BE2C (cell line): Measurements from ENCODE around the gene STIM1.

Experiments
- DNase-seq: peaks from one replicate; pipeline ENCODE4 v3.0.0-alpha.2; 2020
- H3K27me3 ChIP-seq: fragments of 250-450 bp; sonication (Bioruptor Pico); 2 replicates; pipeline ENCODE4 v1.5.1; 2020; ENCODE audit warnings: mild to moderate bottlenecking
- H3K36me3 ChIP-seq: fragments of 250-450 bp; sonication (Bioruptor Pico); 2 replicates; pipeline ENCODE4 v1.5.1; 2020; ENCODE audit warnings: mild to moderate bottlenecking
- H3K4me1 ChIP-seq: fragments of 250-450 bp; sonication (Bioruptor Pico); 2 replicates; pipeline ENCODE4 v1.5.1; 2020
- H3K4me3 ChIP-seq: 2 replicates; pipeline ENCODE4 v1.5.1; 2011; ENCODE audit warnings: low read depth, low read length
- H3K9me3 ChIP-seq: fragments of 250-450 bp; sonication (Bioruptor Pico); 2 replicates; pipeline ENCODE4 v1.5.1; 2020
- TF ChIP-seq, protein P1 (sequence below): IDR thresholded peaks from 2 replicates; pipeline ENCODE4 v1.5.1; 2012; ENCODE audit warnings: mild to moderate bottlenecking, low read depth, low read length

The STIM1 gene

DNA sequence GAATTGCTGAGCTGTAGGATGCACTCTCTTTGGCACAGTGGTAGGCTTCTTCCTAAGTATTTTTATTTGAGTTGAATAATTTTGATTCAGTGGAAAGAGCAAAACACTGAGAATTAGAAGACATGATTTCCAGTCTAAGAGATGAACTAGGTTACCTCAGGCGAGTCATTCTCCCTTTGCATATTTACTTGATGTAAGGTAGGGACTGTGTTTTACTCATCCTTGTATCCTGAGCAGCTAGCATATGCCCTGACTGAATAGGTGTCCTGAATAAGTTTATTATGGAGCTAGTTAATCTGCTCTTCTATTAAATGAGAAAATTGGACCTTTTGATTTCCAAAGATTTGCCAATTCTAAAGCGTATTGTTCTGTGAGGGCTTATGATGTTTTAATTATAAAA, 50.7 kb downstream of the STIM1 start:
- no peak for DNase-seq
- Histone ChIP-seq H3K4me1 (no peaks in the 10 kb centered on the region), H3K36me3 (no peaks in the 10 kb centered on the region)

GRCh38 chr11:3907590-3907989, 52.1 kb downstream of the STIM1 start:
- Histone ChIP-seq H3K36me3 (no peaks in the 10 kb centered on the region), H3K4me3 (no peak overlapping the region), H3K27me3 (no peaks in the 10 kb centered on the region), H3K9me3 (no peaks in the 10 kb centered on the region), H3K4me1 (no peaks in the 10 kb centered on the region)
- DNase-seq = no peak
- TF ChIP-seq, protein P1, sequence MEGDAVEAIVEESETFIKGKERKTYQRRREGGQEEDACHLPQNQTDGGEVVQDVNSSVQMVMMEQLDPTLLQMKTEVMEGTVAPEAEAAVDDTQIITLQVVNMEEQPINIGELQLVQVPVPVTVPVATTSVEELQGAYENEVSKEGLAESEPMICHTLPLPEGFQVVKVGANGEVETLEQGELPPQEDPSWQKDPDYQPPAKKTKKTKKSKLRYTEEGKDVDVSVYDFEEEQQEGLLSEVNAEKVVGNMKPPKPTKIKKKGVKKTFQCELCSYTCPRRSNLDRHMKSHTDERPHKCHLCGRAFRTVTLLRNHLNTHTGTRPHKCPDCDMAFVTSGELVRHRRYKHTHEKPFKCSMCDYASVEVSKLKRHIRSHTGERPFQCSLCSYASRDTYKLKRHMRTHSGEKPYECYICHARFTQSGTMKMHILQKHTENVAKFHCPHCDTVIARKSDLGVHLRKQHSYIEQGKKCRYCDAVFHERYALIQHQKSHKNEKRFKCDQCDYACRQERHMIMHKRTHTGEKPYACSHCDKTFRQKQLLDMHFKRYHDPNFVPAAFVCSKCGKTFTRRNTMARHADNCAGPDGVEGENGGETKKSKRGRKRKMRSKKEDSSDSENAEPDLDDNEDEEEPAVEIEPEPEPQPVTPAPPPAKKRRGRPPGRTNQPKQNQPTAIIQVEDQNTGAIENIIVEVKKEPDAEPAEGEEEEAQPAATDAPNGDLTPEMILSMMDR = no peak

More for the DNA sequence above, 50.7 kb downstream of the STIM1 start:
- Histone ChIP-seq H3K9me3 (no peaks in the 10 kb centered on the region), H3K27me3 (no peaks in the 10 kb centered on the region), H3K4me3 (no peak overlapping the region)
- TF ChIP-seq, protein P1 = no peak

DNA sequence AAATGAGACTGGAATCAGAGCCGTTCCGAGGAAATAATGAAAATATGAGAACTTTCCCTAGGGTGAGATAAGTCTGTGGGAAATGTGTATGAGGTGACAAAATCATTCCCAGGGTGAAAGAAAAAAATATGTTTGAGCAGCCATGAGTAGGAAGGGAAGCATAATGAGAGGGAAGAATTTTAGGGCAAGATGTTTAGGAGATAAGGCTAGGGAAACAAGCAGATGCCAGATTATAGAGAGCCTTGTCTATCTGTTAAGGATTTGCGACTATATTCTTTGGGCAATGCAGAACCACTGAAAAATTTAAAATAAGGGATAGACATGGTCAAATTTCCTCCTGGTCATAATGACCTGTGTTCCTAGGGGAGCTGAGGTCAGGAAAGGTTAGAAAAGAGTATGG, 54.4 kb downstream of the STIM1 start:
- H3K4me1 ChIP-seq = no peaks in the 10 kb centered on the region
- H3K4me3 ChIP-seq = no peak overlapping the region
- H3K27me3 ChIP-seq = no peaks in the 10 kb centered on the region
- DNase-seq = no peak
- no peaks in the 10 kb centered on the region for H3K9me3 ChIP-seq
- TF ChIP-seq, protein P1 = no peak
- no peaks in the 10 kb centered on the region for H3K36me3 ChIP-seq

DNA sequence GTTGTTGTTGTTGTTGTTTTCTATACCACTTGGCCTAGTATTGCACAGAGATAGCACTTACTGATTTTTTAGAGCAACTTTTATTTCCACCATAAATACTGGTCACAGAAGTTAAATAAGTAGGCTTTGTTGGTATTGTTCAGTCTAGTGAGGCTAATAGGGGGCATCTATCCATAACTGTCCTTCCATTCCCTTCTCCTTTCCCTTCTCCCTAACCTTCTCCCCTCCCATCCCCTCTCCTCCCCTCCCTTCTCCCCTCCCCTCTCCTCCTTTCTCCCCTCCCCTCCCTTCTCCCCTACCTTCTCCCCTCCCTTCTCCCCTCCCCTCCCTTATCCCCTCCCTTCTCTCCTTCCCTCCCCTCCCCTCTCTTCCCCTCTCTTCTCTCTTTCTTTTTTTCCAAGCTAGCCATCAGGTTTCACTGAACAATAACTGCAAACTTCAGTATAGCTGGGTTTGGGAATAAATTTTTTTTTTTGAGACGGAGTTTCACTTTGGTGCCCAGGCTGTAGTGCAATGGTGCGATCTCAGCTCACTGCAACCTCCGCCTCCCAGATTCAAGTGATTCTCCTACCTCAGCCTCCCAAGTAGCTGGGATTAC, 56.5 kb downstream of the STIM1 start:
- H3K36me3 ChIP-seq = no peaks in the 10 kb centered on the region
- H3K27me3 ChIP-seq = no peaks in the 10 kb centered on the region
- no peak for DNase-seq
- no peaks in the 10 kb centered on the region for H3K4me1 ChIP-seq
- H3K9me3 ChIP-seq = no peaks in the 10 kb centered on the region
- H3K4me3 ChIP-seq = no peak overlapping the region
- TF ChIP-seq, protein P1 = no peak

- H3K4me1 ChIP-seq = no peaks in the 10 kb centered on the region
- no peaks in the 10 kb centered on the region for H3K9me3 ChIP-seq
- DNase-seq = no peak
- no peaks in the 10 kb centered on the region for H3K27me3 ChIP-seq
- TF ChIP-seq, protein P1 = no peak
- H3K36me3 ChIP-seq = no peaks in the 10 kb centered on the region
- H3K4me3 ChIP-seq = no peak overlapping the region
Measured at GRCh38 chr11:3913921-3914320, 58.5 kb downstream of the STIM1 start.

DNA sequence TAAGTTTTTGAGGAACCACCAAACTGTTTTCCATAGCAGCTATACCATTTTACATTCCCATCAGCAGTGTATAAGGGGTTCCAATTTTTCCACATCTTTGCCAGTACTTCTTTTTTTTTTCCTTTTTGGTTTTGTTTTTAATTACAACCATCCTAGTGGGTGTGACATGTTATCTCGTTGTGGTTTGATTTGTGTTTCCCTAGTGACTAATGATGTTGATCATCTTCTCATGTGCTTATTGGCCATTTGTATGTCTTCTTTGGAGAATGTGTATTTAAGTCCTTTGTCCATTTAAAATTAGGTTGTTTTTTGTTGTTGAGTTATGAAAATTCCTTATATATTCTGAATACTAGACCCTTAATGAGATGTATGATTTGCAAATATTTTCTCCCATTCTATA, 59.3 kb downstream of the STIM1 start:
- Histone ChIP-seq H3K36me3 (no peaks in the 10 kb centered on the region), H3K27me3 (no peaks in the 10 kb centered on the region), H3K4me3 (no peak overlapping the region), H3K4me1 (no peaks in the 10 kb centered on the region), H3K9me3 (no peaks in the 10 kb centered on the region)
- TF ChIP-seq, protein P1 = no peak
- DNase-seq = no peak
